Measurements from ENCODE around the gene PRKD1. TPM values are rescaled to one million over a fixed set of nuclear protein-coding genes. Genes with fewer than 3 reads are reported as not detected.

Gene PRKD1
- total and polyA plus RNA-seq, 2 donors (not counting 1 experiment from before 2014, with no cell fraction given) = 20.1 to 26.2 TPM

DNA sequence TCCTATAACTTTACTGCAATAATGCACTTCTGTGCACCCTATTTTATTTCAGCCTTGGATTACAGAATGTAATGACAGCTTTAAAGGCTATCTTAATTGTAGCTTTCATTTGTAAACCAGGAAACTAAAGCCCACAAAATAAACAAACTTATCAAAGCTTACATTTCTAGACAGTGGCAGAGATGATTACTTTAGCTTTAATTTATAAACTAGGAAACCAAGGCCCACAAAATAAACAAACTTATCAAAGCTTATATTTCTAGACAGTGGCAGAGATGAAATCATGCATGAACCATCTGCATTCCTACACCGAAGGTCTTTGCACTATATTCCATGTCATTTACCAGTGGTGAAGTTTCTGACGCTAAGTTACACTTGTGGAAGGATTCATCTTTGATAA lies 74.4 kb downstream of the PRKD1 start:
- Histone ChIP-seq H2AFZ (ENCODE audit: low read length) (no peak overlapping the region), H3K27me3 (ENCODE audit: control insufficient read depth, insufficient read depth, low read length) (no peaks in the 10 kb centered on the region), H3K4me2 (ENCODE audit: extremely low read depth, insufficient read depth, low read length) (no peak overlapping the region), H3K9ac (ENCODE audit: insufficient read depth, low read length) (no peak overlapping the region), H3K36me3 (ENCODE audit: control insufficient read depth, insufficient read depth, low read length) (no peaks in the 10 kb centered on the region), H4K20me1 (ENCODE audit: control insufficient read depth, extremely low read depth, insufficient read depth, low read length) (no peaks in the 10 kb centered on the region), H3K4me3 (replicated peaks in 1 of 4; ENCODE audit: control extremely low read depth in 1 of 4, insufficient read depth in 1 of 4, low read depth in 3 of 4, low read length in 4 of 4) (no peak overlapping the region), H3K27ac (ENCODE audit: insufficient read depth, low read length) (no peak overlapping the region), H3K9me3 (ENCODE audit: control insufficient read depth, insufficient read depth, low read depth, low read length) (no peaks in the 10 kb centered on the region), H3K79me2 (ENCODE audit: control insufficient read depth, insufficient read depth, low read length) (peaks cover 2% of the 10 kb centered on the region), H3K4me1 (ENCODE audit: control insufficient read depth, extremely low read depth, insufficient read depth, low read length) (no peaks in the 10 kb centered on the region)
- DNase-seq (ENCODE audit: low read depth in 2 of 2) = peak; percentile 21 to 36
- TF ChIP-seq, protein P1, sequence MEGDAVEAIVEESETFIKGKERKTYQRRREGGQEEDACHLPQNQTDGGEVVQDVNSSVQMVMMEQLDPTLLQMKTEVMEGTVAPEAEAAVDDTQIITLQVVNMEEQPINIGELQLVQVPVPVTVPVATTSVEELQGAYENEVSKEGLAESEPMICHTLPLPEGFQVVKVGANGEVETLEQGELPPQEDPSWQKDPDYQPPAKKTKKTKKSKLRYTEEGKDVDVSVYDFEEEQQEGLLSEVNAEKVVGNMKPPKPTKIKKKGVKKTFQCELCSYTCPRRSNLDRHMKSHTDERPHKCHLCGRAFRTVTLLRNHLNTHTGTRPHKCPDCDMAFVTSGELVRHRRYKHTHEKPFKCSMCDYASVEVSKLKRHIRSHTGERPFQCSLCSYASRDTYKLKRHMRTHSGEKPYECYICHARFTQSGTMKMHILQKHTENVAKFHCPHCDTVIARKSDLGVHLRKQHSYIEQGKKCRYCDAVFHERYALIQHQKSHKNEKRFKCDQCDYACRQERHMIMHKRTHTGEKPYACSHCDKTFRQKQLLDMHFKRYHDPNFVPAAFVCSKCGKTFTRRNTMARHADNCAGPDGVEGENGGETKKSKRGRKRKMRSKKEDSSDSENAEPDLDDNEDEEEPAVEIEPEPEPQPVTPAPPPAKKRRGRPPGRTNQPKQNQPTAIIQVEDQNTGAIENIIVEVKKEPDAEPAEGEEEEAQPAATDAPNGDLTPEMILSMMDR (conservative IDR thresholded peaks at IDR 0.05 in 1 of 2, IDR thresholded peaks at IDR 0.05 in 1 of 2; ENCODE audit: low read depth in 1 of 2, low read length in 2 of 2) = no peak
- TF ChIP-seq EZH2 (IDR thresholded peaks at IDR 0.05; ENCODE audit: low read length, missing control alignments) = no peak

DNA sequence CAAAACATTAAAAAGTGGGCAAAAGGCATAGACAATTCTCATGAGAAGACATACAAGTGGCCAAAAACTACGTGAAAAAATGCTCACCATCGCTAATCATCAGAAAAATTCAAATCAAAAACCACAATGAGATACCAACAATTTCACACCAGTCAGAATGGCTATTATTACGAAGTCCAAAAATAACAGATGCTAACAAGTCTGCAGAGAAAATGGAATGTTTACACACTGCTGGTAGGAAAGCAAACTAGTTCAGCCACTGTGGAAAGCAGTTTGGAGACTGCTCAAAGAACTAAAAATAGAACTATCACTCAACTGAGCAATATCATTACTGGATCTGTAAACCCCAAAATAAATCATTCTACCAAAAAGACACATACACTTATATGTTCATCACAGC lies 76.2 kb downstream of the PRKD1 start:
- Histone ChIP-seq H3K27me3 (ENCODE audit: control insufficient read depth, insufficient read depth, low read length) (no peaks in the 10 kb centered on the region), H3K36me3 (ENCODE audit: control insufficient read depth, insufficient read depth, low read length) (no peaks in the 10 kb centered on the region), H3K9me3 (ENCODE audit: control insufficient read depth, insufficient read depth, low read depth, low read length) (no peaks in the 10 kb centered on the region), H4K20me1 (ENCODE audit: control insufficient read depth, extremely low read depth, insufficient read depth, low read length) (no peaks in the 10 kb centered on the region), H3K4me3 (replicated peaks in 1 of 4; ENCODE audit: control extremely low read depth in 1 of 4, insufficient read depth in 1 of 4, low read depth in 3 of 4, low read length in 4 of 4) (no peak overlapping the region), H3K4me2 (ENCODE audit: extremely low read depth, insufficient read depth, low read length) (no peak overlapping the region), H3K4me1 (ENCODE audit: control insufficient read depth, extremely low read depth, insufficient read depth, low read length) (no peaks in the 10 kb centered on the region), H3K9ac (ENCODE audit: insufficient read depth, low read length) (no peak overlapping the region), H3K79me2 (ENCODE audit: control insufficient read depth, insufficient read depth, low read length) (peaks cover 4% of the 10 kb centered on the region), H2AFZ (ENCODE audit: low read length) (no peak overlapping the region), H3K27ac (ENCODE audit: insufficient read depth, low read length) (no peak overlapping the region)
- TF ChIP-seq, protein P1 (conservative IDR thresholded peaks at IDR 0.05 in 1 of 2, IDR thresholded peaks at IDR 0.05 in 1 of 2; ENCODE audit: low read depth in 1 of 2, low read length in 2 of 2) = no peak
- no peak for TF ChIP-seq EZH2 (IDR thresholded peaks at IDR 0.05; ENCODE audit: low read length, missing control alignments)
- peak in 1 of 2 donors; percentile 82 for DNase-seq (ENCODE audit: low read depth in 2 of 2)

- no peak for TF ChIP-seq EZH2 (IDR thresholded peaks at IDR 0.05; ENCODE audit: low read length, missing control alignments)
- TF ChIP-seq, protein P1 (conservative IDR thresholded peaks at IDR 0.05 in 1 of 2, IDR thresholded peaks at IDR 0.05 in 1 of 2; ENCODE audit: low read depth in 1 of 2, low read length in 2 of 2) = no peak
- H3K79me2 ChIP-seq (ENCODE audit: control insufficient read depth, insufficient read depth, low read length) = peaks cover 4% of the 10 kb centered on the region
These were observed 80.6 kb downstream of the PRKD1 start for GRCh38 chr14:29847056-29847380.

More at GRCh38 chr14:29847056-29847380, 80.6 kb downstream of the PRKD1 start:
- no peak for DNase-seq (ENCODE audit: low read depth in 2 of 2)
- H3K27me3 ChIP-seq (ENCODE audit: control insufficient read depth, insufficient read depth, low read length) = no peaks in the 10 kb centered on the region
- no peak overlapping the region for H3K4me3 ChIP-seq (replicated peaks in 1 of 4; ENCODE audit: control extremely low read depth in 1 of 4, insufficient read depth in 1 of 4, low read depth in 3 of 4, low read length in 4 of 4)
- no peaks in the 10 kb centered on the region for H4K20me1 ChIP-seq (ENCODE audit: control insufficient read depth, extremely low read depth, insufficient read depth, low read length)
- no peaks in the 10 kb centered on the region for H3K4me1 ChIP-seq (ENCODE audit: control insufficient read depth, extremely low read depth, insufficient read depth, low read length)
- no peak overlapping the region for H2AFZ ChIP-seq (ENCODE audit: low read length)
- H3K9me3 ChIP-seq (ENCODE audit: control insufficient read depth, insufficient read depth, low read depth, low read length) = no peaks in the 10 kb centered on the region
- no peaks in the 10 kb centered on the region for H3K36me3 ChIP-seq (ENCODE audit: control insufficient read depth, insufficient read depth, low read length)
- no peak overlapping the region for H3K9ac ChIP-seq (ENCODE audit: insufficient read depth, low read length)
- H3K4me2 ChIP-seq (ENCODE audit: extremely low read depth, insufficient read depth, low read length) = no peak overlapping the region
- H3K27ac ChIP-seq (ENCODE audit: insufficient read depth, low read length) = no peak overlapping the region
